Kidney glomerular epithelial cell (primary cell): ENCODE data around the gene AFG3L2.
A peak's percentile ranks its signal among the peaks of the same experiment; 100 is the strongest.
"Not testable (repeated sequence)": the region's sequence is repeated elsewhere in the genome, so short reads cannot be mapped to it uniquely, and the experiment has no call there.

Source experiments
- DNase-seq: peaks from one replicate; lab custom pipeline; 2025; lab: John Stamatoyannopoulos, UW

AFG3L2 gene

DNA sequence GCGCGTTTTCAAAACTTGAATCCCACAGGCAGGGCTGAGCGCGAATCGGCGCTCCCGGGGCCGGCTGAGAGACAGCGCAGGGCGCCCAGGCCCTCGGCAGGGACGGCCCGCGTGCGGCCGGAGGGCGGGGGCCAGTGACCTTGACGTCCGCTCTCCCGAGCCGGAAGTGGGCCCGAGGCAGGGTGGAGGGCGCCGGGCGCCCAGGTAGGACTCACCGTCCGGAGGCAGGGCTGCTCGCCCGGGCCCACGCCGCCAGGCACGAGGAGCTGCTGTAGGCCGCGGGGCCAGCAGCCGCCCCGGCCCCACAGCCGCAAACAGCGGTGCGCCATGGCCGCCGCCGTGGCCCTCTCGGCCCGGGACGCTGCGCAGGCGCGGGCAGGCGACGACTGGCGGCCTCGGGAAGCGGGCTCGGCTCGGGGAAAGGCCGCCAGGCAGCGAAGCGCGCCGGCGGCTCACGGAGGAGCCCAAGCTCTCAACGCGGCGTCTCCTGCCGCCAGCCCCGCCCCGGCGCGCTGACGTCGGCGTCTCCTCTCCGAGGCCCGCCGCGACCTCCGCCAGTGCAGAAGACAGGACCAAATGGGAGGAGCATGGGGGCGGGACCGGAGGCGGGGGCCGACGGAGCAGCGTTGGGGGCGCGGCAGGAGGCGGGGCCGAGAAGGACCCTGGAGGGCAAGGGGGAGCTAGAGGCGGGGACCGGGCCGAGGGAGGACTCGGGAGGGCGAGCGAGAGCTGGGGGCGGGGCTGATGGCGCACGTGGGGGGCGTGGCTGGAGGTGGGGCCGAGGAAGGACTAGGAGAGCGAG lies at the start of gene AFG3L2:
Gene AFG3L2, minus strand, starts transcription at position 474 of the 802 bp plus-strand sequence. Its CDS starts 145 bp downstream, at position 329.
- peak; percentile 99 for DNase-seq

DNA sequence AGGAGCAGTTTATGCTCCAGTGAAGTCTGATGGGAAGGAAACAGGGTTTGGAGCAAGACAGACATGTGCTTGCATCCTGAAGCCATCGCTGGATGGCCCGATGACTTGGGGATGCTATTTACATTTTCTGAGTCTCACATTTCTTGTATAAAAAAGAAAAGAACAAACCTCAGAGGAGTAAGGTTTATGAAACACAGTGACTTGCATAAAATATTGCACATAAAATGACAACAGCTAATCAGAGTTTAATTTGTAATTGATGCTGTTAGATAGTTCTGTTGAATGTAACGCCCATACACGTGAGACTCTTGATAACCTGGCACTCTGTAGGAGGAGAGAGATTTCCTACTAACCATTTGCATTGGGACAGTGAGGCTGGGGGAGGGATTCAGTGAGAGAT lies 47.2 kb upstream of the AFG3L2 start:
- no peak for DNase-seq

DNA sequence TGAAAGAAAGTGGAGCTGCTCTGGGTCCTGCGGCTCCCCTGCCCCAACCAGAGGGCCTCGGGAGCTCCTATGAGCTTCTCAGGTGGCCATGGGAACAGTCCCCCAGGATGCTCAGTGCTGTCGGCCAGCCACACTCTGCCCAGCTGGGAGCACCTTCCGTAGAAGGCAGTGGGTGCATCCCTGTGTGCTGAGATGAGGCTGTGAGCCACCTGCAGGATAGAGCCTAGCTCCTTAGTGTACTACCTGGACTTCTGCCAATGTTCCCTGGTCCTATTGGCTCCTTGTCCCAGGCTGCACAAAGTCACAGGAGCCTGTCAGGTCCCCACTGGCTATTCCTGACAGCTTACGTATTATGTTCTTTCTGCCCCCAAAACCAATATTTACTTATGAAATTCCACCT lies 46.8 kb upstream of the AFG3L2 start:
- DNase-seq, result no peak

DNA sequence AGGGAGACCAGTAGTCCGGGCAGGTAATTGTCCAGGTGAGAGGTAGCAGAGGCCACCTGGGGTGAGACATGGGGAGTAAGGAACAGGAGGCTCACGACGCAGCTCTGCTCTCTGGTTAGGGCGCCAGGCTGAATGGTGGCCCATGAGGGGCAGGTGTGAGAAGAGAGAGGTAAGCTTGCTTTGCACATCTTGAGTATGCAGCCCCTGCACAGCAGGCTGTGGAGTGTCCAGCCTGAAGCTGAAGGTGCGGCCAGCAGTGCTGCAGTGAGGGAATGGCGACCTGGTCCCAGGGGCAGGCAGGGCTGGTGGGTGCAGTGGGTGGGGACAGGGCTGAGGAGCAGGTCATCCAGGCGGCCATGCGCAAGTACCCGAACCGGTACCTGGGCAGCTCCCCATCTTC lies 46.4 kb upstream of the AFG3L2 start:
- DNase-seq, result no peak

DNA sequence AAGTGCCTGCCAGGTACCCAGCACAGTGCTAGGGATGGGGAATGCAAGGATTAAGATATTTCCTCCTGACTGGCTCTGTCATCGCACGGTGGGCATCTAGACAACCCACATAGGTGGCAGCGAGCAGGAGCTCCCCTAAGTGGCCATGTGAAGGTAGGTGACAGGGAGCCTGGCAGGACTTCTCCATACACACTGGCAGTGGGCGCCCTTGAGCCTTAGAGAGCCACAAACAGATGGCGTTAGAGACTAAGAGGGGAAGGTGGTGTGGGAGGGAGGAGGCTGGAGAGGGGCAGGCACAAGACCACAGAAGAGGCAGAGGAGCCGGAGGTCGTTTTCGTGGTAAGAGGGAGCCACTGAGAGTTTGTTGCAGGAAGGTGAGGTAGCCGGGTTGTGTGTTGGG lies 45.9 kb upstream of the AFG3L2 start:
- no peak for DNase-seq

DNA sequence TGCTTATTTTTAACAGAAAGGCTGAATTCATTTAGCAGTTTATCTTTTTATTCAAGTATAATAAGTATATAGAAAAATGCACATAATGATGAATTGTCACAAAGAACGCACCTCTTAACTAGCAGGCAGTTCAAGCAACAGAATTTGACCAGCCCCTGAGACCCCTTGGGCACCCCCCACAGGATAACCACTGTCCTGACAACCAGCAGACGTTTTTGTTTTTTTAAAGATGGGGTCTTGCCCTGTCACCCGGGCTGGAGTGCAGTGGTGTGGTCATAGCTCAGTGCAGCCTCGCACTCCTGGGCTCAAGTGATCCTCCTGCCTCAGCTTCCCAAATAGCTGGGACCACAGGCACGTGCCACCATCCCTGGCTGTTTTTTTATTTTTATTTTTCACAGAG lies 44.7 kb upstream of the AFG3L2 start:
- DNase-seq, result no peak

DNA sequence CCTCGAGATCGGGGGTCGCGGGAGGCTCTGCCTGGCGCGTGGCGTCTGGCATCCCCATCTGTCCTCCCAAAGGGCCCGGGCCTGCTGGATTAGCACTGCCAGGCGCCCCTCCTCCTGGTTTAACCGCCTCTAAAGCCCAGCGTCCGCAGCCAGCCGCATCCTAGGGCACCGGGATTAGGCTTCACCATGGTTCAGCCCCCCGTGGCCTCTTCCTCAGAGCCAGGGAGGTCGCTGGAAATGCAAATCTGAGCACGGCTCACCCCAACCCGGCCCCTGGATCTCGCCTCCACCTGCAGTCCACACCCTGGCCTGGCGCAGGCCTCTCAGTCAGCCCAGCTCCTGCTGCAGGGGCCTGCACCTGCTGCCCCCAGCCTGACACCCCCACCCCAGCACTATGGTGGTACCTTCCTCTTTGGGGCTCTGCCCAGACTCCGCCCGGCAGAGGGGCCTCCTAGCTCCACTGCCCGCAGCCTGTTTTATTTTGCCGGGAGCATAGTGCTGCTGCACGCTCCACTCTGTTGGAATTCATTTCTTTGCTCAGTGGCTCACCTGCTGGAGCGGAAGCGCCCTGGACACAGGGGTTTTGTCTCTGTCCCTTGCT lies 43.9 kb upstream of the AFG3L2 start:
- DNase-seq, result no peak

DNA sequence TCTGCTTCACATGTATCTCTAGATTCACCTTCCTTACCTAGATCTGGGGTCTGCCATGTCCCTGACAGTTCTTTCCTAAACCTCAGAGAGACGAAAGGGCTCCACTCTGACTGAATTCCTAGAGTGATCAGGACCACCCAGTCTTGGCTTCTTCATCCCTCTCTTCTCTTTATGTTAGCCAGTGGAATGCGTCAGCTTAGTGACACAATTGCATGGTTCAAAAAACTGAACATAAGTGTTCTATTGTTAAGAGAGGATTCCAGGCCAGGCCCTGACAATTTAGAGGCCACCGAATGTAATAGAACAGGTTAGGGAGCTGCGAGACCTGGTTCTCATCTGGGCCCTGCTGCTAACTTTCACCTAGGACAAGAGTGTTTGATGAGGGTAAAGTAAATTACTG lies 40.7 kb upstream of the AFG3L2 start:
- no peak for DNase-seq

DNA sequence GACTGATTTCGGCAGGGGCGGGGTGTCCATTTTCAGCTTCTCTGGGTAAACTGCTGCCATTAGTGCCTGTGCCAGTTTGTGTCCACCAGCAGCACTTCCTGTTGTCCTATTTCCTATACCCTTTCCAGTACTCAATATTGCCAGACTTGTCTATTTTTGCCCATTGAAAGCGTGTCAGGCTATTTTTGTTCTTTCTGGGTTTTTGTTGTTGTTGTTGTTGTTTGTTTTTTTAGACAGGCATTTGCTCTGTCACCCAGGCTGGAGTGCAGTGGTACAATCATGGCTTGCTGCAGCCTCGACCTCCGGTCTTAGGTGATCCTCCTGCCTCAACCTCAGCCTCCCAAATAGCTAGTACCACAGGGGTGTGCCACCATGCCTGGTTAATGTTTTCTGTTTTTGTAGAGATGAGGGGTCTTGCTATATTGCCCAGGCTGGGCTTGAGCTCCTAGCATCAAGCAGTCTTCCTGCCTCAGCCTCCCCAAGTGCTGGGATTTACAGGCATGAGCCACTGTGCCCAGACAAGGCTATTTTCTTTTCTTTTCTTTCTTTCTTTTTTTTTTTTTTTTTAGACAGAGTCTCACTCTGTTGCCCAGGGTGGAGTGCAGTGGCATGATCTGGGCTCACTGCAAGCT lies 39.2 kb upstream of the AFG3L2 start:
- no peak for DNase-seq

DNA sequence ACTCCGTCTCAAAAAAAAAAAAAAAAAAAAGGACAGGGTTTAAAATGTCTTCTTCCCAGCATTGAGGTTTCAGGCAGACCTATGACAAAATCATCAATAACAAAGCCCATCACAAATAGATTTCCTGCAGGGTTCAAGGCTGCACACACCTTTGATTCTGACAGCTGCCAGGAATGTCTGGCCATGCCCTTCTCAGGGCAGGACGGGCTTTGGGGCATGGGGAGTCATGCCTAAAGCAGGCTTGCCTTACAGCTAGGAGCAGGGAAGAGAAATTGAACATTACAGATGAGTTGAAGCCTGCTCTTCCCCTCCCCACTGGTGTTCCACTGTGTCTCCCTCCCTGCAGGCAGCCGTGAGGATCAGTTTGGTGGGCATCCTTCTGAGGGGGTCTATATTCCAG lies 34.4 kb upstream of the AFG3L2 start:
- DNase-seq, result no peak

DNA sequence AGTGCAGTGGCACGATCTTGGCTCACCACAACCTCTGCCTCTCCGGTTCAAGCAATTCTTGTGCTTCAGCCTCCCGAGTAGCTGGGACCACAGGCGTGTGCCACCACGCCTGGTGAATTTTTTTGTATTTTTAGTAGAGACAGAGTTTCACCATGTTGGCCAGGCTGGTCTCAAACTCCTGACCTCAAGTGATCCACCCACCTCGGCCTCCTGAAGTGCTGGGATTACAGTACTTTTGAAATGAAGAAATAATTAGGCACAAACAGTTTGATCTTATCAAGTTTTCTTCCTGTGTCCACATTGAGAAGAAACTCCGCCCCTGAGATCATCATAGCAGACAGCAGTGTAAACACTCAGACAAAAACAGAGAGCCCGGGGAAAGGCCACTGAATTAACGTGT lies 33.7 kb upstream of the AFG3L2 start:
- not testable (repeated sequence) for DNase-seq

DNA sequence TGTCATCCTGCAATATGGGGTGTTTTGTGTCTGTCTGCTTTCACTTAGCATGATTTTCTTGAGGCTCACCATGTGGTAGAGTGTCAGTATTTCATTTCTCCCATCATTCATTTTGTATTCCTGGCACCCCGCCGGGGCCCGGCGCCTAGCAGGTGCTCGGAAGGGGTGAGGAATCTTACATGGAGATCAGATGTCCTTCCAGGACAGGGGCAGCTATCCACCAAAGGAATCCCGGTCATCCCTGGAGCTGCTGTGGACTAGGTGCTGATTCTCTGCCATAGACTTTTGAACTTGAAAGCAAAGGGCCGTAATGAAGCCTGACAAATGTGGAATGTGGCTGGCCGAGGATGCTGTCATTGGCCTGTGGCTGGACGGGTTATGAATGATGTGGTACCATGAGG lies 33.1 kb upstream of the AFG3L2 start:
- no peak for DNase-seq

DNA sequence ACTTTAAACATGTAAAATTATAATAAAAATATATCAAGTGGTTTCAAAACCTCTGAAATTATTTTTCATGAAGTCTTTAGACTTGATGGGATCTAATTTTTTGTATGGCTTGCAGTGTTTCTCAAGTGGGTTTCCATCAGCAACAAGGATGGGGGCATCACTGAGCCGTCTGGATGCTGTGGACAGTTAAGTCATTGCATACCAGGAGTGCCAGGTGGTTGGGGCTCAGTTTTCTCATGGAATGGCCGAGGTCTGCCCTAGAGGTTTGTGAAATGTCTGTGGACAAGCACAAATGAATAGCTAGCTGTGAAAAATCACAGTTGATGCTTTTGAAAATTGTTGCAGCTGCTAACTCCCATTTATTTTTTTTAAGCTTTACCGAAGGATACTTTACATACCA lies 32.4 kb upstream of the AFG3L2 start:
- DNase-seq, result peak; percentile 21

DNA sequence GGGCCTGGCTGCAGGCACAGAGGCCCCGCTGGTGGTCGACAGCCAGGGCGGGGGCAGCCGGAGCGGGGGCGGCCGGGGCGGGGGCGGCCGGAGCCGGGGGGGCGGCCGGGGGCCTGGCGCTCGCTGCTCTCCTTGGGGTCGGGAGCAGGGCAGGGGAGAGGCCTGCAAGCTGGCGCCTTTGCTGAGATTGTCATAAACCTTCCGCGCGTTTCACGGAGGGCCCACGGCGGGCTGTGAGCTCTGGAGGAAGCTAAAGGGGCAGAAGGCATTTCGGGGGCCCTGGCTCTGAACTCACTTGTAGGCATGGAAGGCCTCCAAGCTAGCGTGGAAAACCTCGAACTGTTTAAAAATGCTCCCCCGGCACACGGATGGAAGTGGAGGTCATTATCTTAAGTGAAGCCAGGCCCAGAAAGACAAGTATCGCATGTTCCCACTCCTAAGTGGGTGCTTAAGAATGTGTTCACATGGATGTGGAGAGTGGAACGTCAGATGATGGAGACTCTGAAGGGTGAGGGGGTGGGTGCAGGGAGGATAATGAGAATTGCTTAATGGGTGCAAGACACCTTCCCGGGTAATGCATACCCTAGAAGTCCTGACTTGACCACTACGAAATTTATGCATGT lies 31.3 kb upstream of the AFG3L2 start:
- no peak for DNase-seq

DNA sequence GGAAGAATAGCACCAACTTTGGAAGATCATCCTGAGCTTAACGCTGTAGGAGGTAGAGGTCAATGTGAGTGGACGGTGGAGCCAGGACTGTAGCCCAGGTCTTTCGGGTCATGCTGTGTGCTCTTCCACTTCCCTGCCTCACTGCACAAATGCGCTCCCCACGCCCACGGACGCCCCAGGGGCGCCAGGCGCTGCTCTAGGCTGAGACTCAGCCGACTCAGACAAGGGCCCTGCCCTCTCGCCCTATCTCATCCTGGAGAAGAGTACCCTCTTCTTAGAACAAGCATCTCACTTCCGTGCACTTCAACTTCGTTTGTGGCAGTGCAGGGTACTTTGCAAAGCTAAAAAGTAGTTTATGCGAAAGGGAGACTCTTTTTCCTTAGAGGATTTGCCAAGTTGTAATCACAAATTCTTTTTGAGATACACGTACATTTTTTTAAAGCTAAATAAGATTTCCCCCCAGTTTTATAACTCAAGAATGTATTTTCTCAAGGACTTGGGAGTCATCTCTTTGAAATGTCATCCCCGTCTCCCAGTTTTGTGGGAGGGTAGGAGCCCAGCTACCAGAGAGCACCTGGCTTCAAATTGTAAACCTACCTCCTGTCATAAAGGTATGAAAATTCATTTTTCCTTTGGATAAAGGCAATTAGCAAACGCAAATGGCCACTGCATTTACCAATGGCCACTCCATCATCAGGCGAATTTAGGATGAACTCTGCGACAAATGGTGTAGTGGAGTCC lies 29.5 kb upstream of the AFG3L2 start:
- DNase-seq, result no peak

DNA sequence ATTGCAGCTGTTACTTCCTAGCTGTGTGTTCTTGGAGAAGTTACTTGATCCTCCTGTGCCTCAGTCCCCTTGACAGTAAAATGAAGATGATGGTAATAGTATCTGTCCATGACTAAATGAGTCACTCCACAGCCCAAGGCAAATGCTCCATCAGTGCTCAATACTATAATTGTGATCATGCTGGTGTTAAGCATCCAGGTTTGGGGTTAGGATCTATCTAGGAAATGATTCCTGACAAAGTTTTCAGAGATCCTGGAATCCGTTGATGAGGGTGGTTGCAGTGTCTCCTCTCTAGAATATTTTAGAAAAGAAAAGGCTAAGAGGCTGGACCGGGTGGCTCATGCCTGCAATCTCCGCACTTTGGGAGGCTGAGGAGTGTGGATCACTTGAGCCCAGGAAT lies 28.0 kb upstream of the AFG3L2 start:
- DNase-seq, result no peak

DNA sequence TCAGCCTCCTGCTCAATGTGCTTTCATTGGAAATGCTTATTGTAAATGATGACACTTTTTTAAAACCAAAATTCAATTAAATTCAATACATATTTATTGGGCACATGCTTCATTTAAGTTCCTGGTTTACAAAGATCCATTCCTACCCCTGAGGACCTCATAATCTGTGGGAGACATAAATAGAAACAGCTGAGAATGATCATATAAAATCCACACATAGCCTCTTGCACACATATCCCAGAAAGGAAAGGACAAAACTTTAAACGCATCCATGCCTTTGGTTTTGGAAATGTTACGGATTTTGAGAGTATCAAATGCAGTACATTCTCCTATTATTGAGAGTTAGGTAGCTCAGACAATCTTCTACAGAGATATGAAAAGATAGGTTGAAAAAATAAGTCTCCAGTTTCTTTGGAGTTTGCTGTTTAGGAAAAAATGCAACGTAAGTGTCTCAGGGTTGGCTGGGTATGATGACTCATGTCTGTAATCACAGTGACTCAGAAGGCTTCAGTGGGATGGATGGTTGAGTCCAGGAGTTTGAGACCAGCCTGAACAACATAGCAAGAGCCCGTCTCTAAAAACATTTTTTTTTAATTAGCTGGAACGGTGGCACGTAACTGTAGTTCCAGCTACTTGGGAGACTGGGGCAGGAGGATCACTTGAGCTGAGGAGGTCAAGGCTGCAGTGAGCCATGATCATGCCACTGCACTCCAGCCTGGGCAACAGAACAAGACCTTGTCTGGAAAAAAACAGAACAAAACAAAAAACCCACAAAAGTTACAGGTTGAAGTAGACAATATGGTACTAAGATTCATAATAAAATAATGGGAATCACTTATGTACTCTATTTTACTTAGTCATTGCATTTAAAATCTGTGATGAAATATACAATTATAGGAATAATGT lies 26.8 kb upstream of the AFG3L2 start:
- DNase-seq, result peak; percentile 87

DNA sequence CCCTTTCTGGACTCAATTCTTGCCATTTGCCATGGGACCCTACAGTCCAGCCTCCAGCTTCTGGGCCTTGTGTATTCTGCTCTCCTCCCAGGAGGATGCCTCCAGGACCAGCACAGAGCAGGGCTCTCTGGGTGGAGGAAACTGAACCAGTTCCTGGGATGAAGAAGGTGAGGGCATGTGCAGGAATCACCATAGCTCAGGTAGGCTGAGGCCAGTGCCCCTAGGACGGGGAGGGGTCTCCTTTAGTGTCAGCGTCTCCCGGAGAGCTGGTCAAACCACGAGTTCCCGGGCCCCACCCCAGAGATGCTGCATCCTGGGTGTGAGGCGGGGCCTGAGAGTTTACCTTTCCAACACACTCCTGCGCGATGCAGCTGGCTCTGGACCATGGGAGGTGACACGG lies 24.9 kb upstream of the AFG3L2 start:
- no peak for DNase-seq

DNA sequence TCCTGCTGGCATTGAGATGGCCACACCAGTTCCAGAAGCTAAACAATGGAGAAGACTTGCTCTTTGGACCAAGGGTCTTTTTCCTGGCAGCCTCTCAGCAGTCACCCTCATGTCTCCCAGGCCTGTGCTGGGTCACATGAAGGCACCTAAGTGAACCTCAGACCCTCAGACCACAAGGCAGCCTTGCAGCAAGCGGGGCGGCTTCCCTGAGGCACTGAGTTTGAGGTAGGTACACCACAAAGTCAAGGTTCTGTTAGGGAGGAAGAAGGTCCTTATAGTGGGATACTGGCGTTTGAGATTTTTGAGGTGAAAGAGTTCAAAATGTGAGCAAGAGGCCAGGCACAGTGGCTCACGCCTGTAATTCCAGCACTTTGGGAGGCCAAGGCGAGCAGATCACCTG lies 22.2 kb upstream of the AFG3L2 start:
- DNase-seq, result no peak

DNA sequence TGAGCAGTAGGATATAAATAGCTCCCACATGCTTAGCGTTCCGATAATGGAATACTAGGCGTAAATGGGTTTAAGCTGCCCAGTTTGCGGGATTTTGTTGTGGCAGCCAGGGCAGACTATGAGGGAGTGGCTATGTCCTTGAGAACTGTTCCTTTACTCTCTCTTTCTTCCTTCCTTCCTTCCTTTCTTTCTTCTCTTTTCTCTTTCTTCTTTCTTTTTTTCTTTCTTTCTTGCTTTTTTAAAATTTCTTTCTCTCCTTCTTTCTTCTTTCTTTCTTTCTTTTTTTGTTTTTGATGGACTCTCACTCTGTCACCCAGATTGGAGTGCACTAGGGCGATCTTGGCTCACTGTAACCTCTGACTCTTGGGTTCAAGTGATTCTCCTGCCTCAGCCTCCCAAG lies 21.6 kb upstream of the AFG3L2 start:
- no peak for DNase-seq

DNA sequence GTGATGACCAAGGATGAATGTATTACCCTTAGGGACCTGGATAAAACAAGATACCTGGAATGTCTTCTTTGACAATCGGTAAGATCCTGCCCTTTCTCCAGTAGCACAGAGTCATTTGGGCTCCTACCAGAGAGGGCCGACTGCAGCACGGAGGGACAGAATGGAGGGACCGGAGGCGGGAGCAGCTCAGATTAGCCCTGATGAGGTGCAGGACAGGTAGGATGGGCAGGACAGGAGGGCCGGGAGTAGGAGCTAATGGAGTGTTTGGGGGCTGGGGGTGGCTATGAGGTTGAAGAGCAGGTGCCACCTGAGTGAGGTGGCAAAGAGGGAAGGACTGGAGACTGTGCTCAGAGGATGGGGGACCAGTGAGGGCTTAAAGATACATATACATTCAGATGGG lies 20.8 kb upstream of the AFG3L2 start:
- no peak for DNase-seq
